Skeletal muscle tissue (tissue), 4 donors: ENCODE data around the gene SYNGAP1. TPM values are rescaled to one million over a fixed set of nuclear protein-coding genes. Genes with fewer than 3 reads are reported as not detected.

Source experiments
- H3K27ac ChIP-seq: one replicate; pipeline ENCODE4 v1.7.0; 2013; ENCODE audit warnings: mild to moderate bottlenecking, low read depth, low read length, inconsistent platforms
- H3K27me3 ChIP-seq, 3 donors: one replicate each; pipeline ENCODE4 v1.7.0; 2013; ENCODE audit warnings: low read length in 3 of 3; ENCODE audit not compliant: control insufficient read depth in 3 of 3, insufficient read depth in 3 of 3
- H3K36me3 ChIP-seq, 3 donors: one replicate each; pipeline ENCODE4 v1.7.0; 2013; ENCODE audit warnings: low read length in 3 of 3; ENCODE audit not compliant: control insufficient read depth in 3 of 3, insufficient read depth in 3 of 3
- H3K4me1 ChIP-seq, 3 donors: one replicate each; pipeline ENCODE4 v1.7.0; 2013; ENCODE audit warnings: low read length in 3 of 3, mild to moderate bottlenecking in 3 of 3; ENCODE audit not compliant: control insufficient read depth in 3 of 3, insufficient read depth in 3 of 3
- H3K4me3 ChIP-seq, 3 donors: one replicate each; pipeline ENCODE4 v1.7.0; 2013; ENCODE audit warnings: low read length in 3 of 3
- H3K9ac ChIP-seq, 3 donors: one replicate each; pipeline ENCODE4 v1.7.0; 2013; ENCODE audit warnings: low read length in 3 of 3, mild to moderate bottlenecking in 3 of 3, moderate library complexity in 2 of 3, low read depth in 1 of 3
- H3K9me3 ChIP-seq, 3 donors: one replicate each; pipeline ENCODE4 v1.7.0; 2013; ENCODE audit warnings: low read length in 3 of 3; ENCODE audit not compliant: control insufficient read depth in 3 of 3
- total RNA-seq: library from RNA; depleted of rRNA; stranded (reverse); fragments of >200 nt; gene quantifications from one replicate; pipeline ENCODE4 v1.2.3, GENCODE V29; 2014
- donor health status: Osteomylitis.

SYNGAP1 gene
- total RNA-seq, 1 donor from 2014 or later = 1.6 TPM

GRCh38 chr6:33420491-33421343 is 852 bp downstream of the SYNGAP1 start:
- no peak overlapping the region for H3K9ac ChIP-seq
- peak overlapping the region in 1 of 3 donors; percentile 9 for H3K4me3 ChIP-seq
- peaks cover 40 to 43% (median 42%) of the 10 kb centered on the region in 3 donors for H3K4me1 ChIP-seq
- no peak overlapping the region for H3K27ac ChIP-seq
- no peaks in the 10 kb centered on the region for H3K9me3 ChIP-seq
- peaks cover 0 to 19% (median 0%) of the 10 kb centered on the region in 3 donors for H3K27me3 ChIP-seq
- peaks cover 7 to 11% (median 9%) of the 10 kb centered on the region in 3 donors for H3K36me3 ChIP-seq

GRCh38 chr6:33421344-33421643 is 1.4 kb downstream of the SYNGAP1 start:
- Histone ChIP-seq H3K4me3 (no peak overlapping the region), H3K36me3 (peaks cover 3 to 6% (median 5%) of the 10 kb centered on the region in 3 donors), H3K27ac (no peak overlapping the region), H3K9ac (no peak overlapping the region), H3K9me3 (no peaks in the 10 kb centered on the region), H3K4me1 (peaks cover 36 to 39% (median 38%) of the 10 kb centered on the region in 3 donors), H3K27me3 (peaks cover 0 to 19% (median 0%) of the 10 kb centered on the region in 3 donors)

- Histone ChIP-seq H3K27ac (no peak overlapping the region), H3K27me3 (peaks cover 0 to 24% (median 0%) of the 10 kb centered on the region in 3 donors), H3K9me3 (no peaks in the 10 kb centered on the region), H3K4me3 (no peak overlapping the region), H3K4me1 (peaks cover 30 to 32% (median 31%) of the 10 kb centered on the region in 3 donors), H3K36me3 (no peaks in the 10 kb centered on the region), H3K9ac (peak overlapping the region in 1 of 3 donors; percentile 8)
These were observed 3.9 kb downstream of the SYNGAP1 start for GRCh38 chr6:33423777-33424176.

- peaks cover 0 to 24% (median 0%) of the 10 kb centered on the region in 3 donors for H3K27me3 ChIP-seq
- peak overlapping the region; percentile 68 to 86 (median 83) for H3K9ac ChIP-seq
- H3K4me1 ChIP-seq = peaks cover 28 to 35% (median 33%) of the 10 kb centered on the region in 3 donors
These were observed 5.2 kb downstream of the SYNGAP1 start for GRCh38 chr6:33424855-33425667.

GRCh38 chr6:33425668-33426577 is 6.1 kb downstream of the SYNGAP1 start:
- Histone ChIP-seq H3K27ac (peak overlapping the region; percentile 80), H3K36me3 (no peaks in the 10 kb centered on the region), H3K4me1 (peaks cover 33 to 37% (median 35%) of the 10 kb centered on the region in 3 donors), H3K9ac (peak overlapping the region; percentile 68 to 86 (median 83)), H3K9me3 (no peaks in the 10 kb centered on the region), H3K4me3 (peak overlapping the region; percentile 66 to 79 (median 78)), H3K27me3 (peaks cover 0 to 24% (median 0%) of the 10 kb centered on the region in 3 donors)

More at GRCh38 chr6:33424855-33425667, 5.2 kb downstream of the SYNGAP1 start:
- Histone ChIP-seq H3K36me3 (no peaks in the 10 kb centered on the region), H3K27ac (peak overlapping the region; percentile 80), H3K4me3 (peak overlapping the region; percentile 66 to 79 (median 78)), H3K9me3 (no peaks in the 10 kb centered on the region)

GRCh38 chr6:33426590-33427511 is 7.0 kb downstream of the SYNGAP1 start:
- peak overlapping the region in 2 of 3 donors; percentile 45 to 75 for H3K9ac ChIP-seq
- peaks cover 0 to 24% (median 0%) of the 10 kb centered on the region in 3 donors for H3K27me3 ChIP-seq
- peak overlapping the region; percentile 68 to 78 (median 78) for H3K4me3 ChIP-seq
- H3K27ac ChIP-seq = peak overlapping the region; percentile 80
- H3K36me3 ChIP-seq = no peaks in the 10 kb centered on the region
- peaks cover 35 to 37% (median 37%) of the 10 kb centered on the region in 3 donors for H3K4me1 ChIP-seq
- H3K9me3 ChIP-seq = no peaks in the 10 kb centered on the region

- Histone ChIP-seq H3K9me3 (no peaks in the 10 kb centered on the region), H3K4me1 (peaks cover 35 to 37% (median 37%) of the 10 kb centered on the region in 3 donors), H3K36me3 (no peaks in the 10 kb centered on the region), H3K4me3 (peak overlapping the region; percentile 68 to 78 (median 75)), H3K27ac (peak overlapping the region; percentile 25), H3K9ac (peak overlapping the region; percentile 45 to 75 (median 61)), H3K27me3 (peaks cover 0 to 24% (median 0%) of the 10 kb centered on the region in 3 donors)
These were observed 7.8 kb downstream of the SYNGAP1 start for GRCh38 chr6:33427585-33428223.

- Histone ChIP-seq H3K4me3 (peak overlapping the region; percentile 24 to 63 (median 62)), H3K27ac (peak overlapping the region; percentile 13), H3K4me1 (peaks cover 37 to 41% (median 40%) of the 10 kb centered on the region in 3 donors), H3K36me3 (no peaks in the 10 kb centered on the region), H3K9me3 (no peaks in the 10 kb centered on the region), H3K9ac (peak overlapping the region in 1 of 3 donors; percentile 60), H3K27me3 (peaks cover 0 to 23% (median 0%) of the 10 kb centered on the region in 3 donors)
These were observed 8.5 kb downstream of the SYNGAP1 start for GRCh38 chr6:33428224-33428965.
